ENCODE results near the gene MED25. TPM values are rescaled to one million over a fixed set of nuclear protein-coding genes. Genes with fewer than 3 reads are reported as not detected.

Gene MED25
- total and polyA plus RNA-seq, 2 of the 8 experiments (the other 6 are each of a cell fraction or from before 2014, with no cell fraction given) = 21.6 to 71.4 TPM

GRCh38 chr19:49811328-49811727 lies 6.8 kb upstream of the MED25 start:
- no peak overlapping the region for H3K4me2 ChIP-seq (ENCODE audit: insufficient read depth in 1 of 2, low read depth in 2 of 2, low read length in 2 of 2)
- no peak overlapping the region for H3K56ac ChIP-seq (replicated peaks; ENCODE audit: insufficient read length, low read depth, low read length)
- H3K23me2 ChIP-seq (ENCODE audit: low read depth, low read length) = peaks cover 2% of the 10 kb centered on the region; the same call in 1 of the 2 replicates
- H3K4ac ChIP-seq (replicated peaks; ENCODE audit: insufficient read length, low read depth, low read length) = no peak overlapping the region
- H2AK5ac ChIP-seq (ENCODE audit: low read depth, low read length) = no peak overlapping the region
- H3K79me1 ChIP-seq (ENCODE audit: low read depth, low read length) = 0 out of 2 replicates have a peak, but pooled peaks cover 2% of the 10 kb centered on the region
- no peaks in the 10 kb centered on the region for H3K9me3 ChIP-seq (ENCODE audit: insufficient read depth in 2 of 2, low read depth in 1 of 2, low read length in 1 of 2)
- H3K9ac ChIP-seq (replicated peaks in 1 of 4; ENCODE audit: extremely low read depth in 1 of 4, low read depth in 3 of 4, low read length in 3 of 4) = no peak overlapping the region
- no peak overlapping the region for H4K91ac ChIP-seq (replicated peaks; ENCODE audit: insufficient read length, low read length)
- no peak overlapping the region for H2AFZ ChIP-seq (ENCODE audit: low read length)
- no peak overlapping the region for H2BK12ac ChIP-seq (ENCODE audit: low read depth, low read length)
- H3K36me3 ChIP-seq (ENCODE audit: control insufficient read depth in 2 of 4, insufficient read depth in 4 of 4, low read length in 3 of 4) = no peaks in the 10 kb centered on the region
- H3K79me2 ChIP-seq (ENCODE audit: control insufficient read depth in 1 of 2, insufficient read depth in 2 of 2, low read length in 2 of 2) = no peaks in the 10 kb centered on the region
- H2BK120ac ChIP-seq (replicated peaks; ENCODE audit: low read depth, low read length) = no peak overlapping the region
- H3K27ac ChIP-seq (ENCODE audit: low read depth, low read length) = no peak overlapping the region
- no peak overlapping the region for H2BK20ac ChIP-seq (ENCODE audit: low read length)
- no peak overlapping the region for H4K8ac ChIP-seq (ENCODE audit: extremely low read depth, insufficient read depth, low read length)
- H2BK5ac ChIP-seq (ENCODE audit: low read depth, low read length) = no peak overlapping the region
- 0 out of 2 replicates have a peak, but pooled peaks have one; percentile 36 for TF ChIP-seq CEBPB (IDR thresholded peaks at IDR 0.05; ENCODE audit: low read depth, low read length)
- TF ChIP-seq RNF2 (IDR thresholded peaks at IDR 0.05; ENCODE audit: borderline replicate concordance, low read depth, low read length, missing control alignments, poor library complexity, severe bottlenecking) = no peak
- peaks cover 6 to 17% (median 12%) of the 10 kb centered on the region in 4 experiments for H3K4me1 ChIP-seq (replicated peaks in 1 of 4; ENCODE audit: control insufficient read depth in 3 of 4, insufficient read depth in 4 of 4, low read length in 3 of 4)
- no peak for DNase-seq (ENCODE audit: low read depth in 1 of 2, low spot score in 2 of 2)
- H3K14ac ChIP-seq (ENCODE audit: insufficient read length) = no peak overlapping the region
- no peak overlapping the region for H3K18ac ChIP-seq (ENCODE audit: extremely low read depth, low read length)
- FAIRE-seq = no peak
- no peak overlapping the region for H2BK15ac ChIP-seq (ENCODE audit: low read length)
- no peak overlapping the region for H4K5ac ChIP-seq (ENCODE audit: insufficient read length, low read depth, low read length)
- POLR2A ChIA-PET (ENCODE audit: partially characterized antibody) = interaction anchor here (0.8 to 3.4 kb wide), 2 partner anchors 9 to 29 kb away, joined by 3 to 11 read pairs; no protein-coding TSS in a partner anchor
- no peak overlapping the region for H3K4me3 ChIP-seq (ENCODE audit: extremely low read depth in 1 of 4, insufficient read depth in 2 of 4, low read depth in 3 of 4, low read length in 4 of 4)
- H3K27me3 ChIP-seq (replicated peaks in 1 of 4; ENCODE audit: control insufficient read depth in 3 of 4, extremely low read depth in 1 of 4, insufficient read depth in 3 of 4, low read length in 3 of 4) = no peaks in the 10 kb centered on the region
- CTCF ChIA-PET (ENCODE audit: partially characterized antibody) = interaction anchor here (1.1 to 2.2 kb wide), 8 partner anchors 11 to 215 kb away, joined by 3 to 13 read pairs (median 4); partner anchors contain the start of gene ZNF473
- peaks cover 0 to 8% of the 10 kb centered on the region in 2 experiments for H4K20me1 ChIP-seq (replicated peaks in 1 of 2; ENCODE audit: control insufficient read depth in 1 of 2, insufficient read depth in 2 of 2, low read length in 2 of 2)
- 86% methylated on average over 6 of the region's 6 CpGs; no CpG with 5 or more reads in 1 of the 2 experiments for WGBS, 2 experiments (ENCODE audit: extremely low coverage in 1 of 2, insufficient coverage in 1 of 2, insufficient read length in 1 of 2, insufficient replicate concordance in 2 of 2, low coverage in 1 of 2, low lambda C conversion rate in 2 of 2, missing lambda C conversion rate in 1 of 2)
- H3K23ac ChIP-seq (ENCODE audit: insufficient read length) = no peak overlapping the region
